Stimulated activated naive CD8-positive, alpha-beta T cell treated with anti-CD3 and anti-CD28 coated beads, Interleukin-15, Interleukin-2, amounts not matched to agents 100 U/mL and 50 U/mL, for 24 hours (primary cell): ENCODE measurements around the gene ALKBH5.
"Not testable (repeated sequence)": the region's sequence is repeated elsewhere in the genome, so short reads cannot be mapped to it uniquely, and the experiment has no call there.

Experiments
- ATAC-seq: fragments of 150-1000 bp; cut with Tn5 transposase; one replicate; pipeline ENCODE4 v1.10.0; 2021
- DNase-seq: peaks from one replicate; pipeline ENCODE4 v3.0.0; 2021

The ALKBH5 gene

GRCh38 chr17:18185832-18186626 lies 2.4 kb downstream of the ALKBH5 start:
- DNase-seq (no peak), ATAC-seq (no peak)

DNA sequence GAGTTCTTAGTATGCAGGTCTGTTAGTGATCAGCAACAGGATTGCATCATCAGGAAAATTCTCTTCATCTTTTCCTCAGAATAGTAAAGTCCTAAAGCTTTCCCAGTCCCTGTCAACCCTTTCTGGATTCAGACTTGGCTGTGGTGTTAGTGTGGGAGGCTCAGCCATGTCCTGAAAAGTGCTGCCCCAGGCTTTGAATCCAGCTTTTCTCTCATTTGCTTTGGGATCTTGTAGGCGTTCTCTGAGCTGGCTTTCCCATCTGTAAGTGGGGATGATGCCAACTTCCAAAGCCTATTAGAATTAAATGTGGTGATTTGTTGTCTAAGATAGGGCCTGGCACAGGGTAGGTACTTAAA lies 3.0 kb downstream of the ALKBH5 start:
- ATAC-seq (no peak), DNase-seq (no peak)

DNA sequence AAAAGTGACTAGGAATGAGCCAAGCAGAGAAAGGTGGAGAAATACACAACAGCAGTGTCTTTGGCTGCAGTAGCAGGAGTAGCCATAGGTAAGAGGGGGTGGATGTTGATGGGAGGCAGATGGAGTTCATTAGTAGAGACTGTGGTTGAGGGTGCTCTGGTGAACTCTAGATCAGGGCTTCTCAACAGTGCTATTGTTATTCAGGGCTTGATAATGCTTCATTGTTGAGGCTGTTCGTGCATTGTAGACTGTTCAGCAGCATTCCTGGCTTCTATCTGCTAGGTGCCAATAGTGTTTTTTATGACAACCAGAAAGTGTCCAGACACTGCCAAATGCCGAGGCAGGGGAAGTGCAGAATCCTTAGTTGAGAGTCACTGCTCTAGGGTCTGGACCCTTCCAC lies 3.6 kb downstream of the ALKBH5 start:
- ATAC-seq (no peak), DNase-seq (no peak)

DNA sequence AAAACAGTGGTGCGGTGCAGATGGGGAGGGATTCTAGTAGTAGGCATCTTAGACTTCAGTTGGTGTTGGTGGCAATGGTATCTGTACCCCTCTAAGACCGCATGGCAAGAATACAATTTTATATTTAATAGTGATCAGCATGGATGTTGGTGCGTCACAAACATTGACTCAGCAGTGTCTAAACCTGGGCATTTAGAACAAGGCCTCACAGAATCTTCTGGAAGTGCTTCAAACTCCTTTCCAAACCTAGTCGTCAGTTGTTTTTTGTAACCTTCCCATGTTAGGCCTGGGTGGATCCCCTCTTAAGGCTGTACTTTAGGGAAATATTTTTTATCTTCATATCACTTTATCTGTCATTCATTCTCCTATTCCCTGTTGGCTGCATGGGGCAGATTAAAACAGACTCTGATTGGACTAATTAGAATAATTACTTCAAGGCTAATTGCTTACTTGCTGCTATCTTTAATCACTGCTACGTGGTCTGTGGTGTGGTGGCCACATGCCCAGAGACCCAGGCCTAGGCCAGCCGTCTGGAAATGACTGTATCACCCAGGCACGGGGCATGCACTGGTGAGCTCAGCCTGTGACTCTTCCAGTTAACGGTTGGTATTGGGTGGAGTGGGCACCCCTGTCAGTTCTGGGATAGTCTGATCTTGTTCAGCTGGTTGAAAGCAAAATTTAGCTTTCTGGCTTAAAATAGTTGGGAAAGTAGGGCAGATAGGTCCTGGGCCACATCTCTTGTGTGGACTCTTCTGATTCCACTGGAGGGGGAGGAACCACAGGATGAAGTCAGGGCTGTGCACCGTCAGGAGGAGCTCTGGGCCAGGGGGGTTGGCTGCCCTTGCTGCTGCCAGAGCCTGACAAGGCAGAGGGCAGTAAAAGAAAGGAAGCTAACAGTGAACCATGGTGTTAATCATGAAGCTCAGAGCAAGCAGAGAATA lies 4.5 kb downstream of the ALKBH5 start:
- ATAC-seq: no peak
- peak; percentile 28 for DNase-seq

DNA sequence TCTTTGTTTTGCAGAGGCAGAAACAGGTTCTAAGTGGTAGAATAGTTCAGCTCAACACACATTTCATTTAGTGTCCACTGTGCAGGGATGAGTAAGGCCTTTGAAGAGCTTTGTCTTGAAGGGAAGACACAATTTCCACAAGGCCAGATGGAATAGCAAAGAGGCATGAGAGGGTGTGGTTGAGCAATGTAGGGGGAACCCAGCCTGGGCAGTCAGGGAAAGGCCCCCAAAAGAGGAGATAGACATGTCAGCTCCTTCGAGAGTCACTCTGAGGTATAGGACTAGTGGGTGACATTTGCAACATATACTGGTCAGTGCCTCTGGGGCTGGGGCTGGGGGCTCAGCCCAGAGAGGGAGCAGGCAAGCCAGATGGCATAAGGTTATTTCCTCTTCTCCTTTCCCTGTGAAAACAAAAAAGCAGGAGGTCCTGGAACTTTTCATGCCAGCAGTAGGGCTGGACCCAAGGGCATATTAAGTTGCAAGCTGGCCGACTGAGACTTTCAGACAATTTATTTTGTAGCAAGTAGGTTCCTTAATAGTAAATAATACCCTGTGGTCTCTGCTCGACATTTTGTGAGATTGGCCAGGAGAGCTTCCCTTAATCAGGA lies 7.1 kb downstream of the ALKBH5 start:
- no peak for DNase-seq
- no peak for ATAC-seq

GRCh38 chr17:18191236-18191667 lies 7.6 kb downstream of the ALKBH5 start:
- DNase-seq: no peak
- no peak for ATAC-seq

DNA sequence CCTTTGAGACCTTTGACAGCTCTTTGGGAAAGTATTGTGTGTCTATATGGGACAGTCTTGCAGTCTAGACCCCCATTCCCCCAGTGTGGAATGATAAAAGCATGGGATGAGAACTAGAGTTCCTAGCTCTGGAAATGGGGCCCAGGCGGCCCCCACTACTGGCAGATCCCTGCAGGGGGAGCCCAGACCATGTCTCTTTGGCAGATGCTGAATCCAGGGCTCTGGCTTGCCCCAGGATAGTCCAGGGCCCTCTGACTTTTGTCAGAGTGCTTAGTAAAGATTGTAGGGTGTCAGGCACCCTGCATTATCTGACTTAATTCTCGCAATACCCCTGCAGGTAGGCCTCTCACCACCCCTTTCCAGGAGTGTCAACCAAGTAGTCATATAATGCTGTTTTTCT lies 8.3 kb downstream of the ALKBH5 start:
- ATAC-seq: peak; percentile 52
- DNase-seq: no peak

GRCh38 chr17:18194394-18194793 lies 10.8 kb downstream of the ALKBH5 start:
- DNase-seq (no peak), ATAC-seq (no peak)

GRCh38 chr17:18194804-18195203 lies 11.2 kb downstream of the ALKBH5 start:
- DNase-seq (no peak), ATAC-seq (no peak)

DNA sequence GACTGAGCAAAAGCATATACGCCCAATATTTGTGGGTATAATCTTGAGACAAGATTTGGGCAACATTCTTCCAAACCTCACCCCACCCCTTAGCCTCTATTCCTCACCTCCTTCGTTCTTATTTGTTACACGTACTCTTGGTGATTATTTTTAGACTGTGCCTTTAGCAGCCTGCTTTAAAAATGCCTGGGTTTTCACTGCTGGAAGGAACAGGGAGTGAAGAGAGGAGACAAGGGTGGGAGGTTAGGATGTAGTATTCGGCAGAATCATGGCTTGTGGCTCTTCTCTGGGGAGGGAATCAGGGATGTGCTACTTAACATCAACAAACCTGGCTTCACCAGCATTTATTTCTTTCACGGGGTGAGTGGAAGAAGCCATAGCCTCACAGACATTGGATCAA lies 11.6 kb downstream of the ALKBH5 start:
- ATAC-seq (no peak), DNase-seq (no peak)

DNA sequence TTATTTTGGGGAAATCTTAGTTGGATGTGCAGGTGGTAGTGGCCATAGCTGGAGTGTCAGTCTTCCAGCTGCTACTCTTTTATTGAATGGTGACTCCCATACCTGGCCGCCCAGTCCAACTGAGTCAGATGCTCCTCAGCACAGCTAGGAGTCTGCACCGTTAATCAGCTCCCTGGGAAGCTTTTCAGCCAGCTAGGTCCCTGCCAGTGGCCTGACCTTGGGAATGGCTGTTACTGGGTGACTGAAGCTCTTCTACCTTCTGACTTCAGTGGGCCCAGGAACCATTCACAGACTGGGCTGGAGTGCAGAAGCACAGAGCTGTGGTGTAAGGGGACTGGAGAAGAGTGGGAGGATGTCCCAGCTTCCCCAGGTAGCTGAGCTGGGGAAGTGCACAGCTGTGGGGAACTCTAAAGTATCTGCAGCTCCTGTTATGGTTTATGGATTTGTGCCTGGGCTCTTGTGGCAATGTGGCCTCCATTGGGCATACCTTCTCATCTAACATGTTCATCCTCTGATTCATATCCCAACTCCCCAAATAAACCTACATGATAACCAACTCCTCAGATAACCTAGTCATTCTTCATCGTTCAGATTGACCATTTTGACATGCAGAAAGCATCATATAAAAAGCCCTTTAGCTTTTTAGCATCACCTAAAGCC lies 14.0 kb downstream of the ALKBH5 start:
- no peak for ATAC-seq
- DNase-seq: no peak

DNA sequence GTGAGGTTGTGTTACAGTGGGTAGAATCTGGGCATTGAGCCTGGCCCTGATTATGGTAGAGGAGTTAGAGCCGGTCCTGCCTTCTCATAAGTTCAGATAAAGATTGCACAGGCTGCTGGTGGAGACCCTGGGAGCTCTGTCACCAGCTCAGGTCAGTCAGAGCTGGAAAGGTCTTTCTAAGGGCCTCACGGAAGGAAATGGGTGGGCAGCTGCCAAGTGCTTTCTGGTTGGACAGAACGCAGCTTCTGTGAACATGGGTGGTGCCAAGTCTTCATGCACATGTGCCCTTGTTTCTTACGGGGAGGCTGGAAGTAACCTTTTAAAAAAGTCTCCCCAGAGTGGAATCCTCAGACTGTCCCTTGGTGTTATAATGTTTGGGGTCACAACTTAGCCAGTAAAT lies 14.9 kb downstream of the ALKBH5 start:
- ATAC-seq: no peak
- no peak for DNase-seq

DNA sequence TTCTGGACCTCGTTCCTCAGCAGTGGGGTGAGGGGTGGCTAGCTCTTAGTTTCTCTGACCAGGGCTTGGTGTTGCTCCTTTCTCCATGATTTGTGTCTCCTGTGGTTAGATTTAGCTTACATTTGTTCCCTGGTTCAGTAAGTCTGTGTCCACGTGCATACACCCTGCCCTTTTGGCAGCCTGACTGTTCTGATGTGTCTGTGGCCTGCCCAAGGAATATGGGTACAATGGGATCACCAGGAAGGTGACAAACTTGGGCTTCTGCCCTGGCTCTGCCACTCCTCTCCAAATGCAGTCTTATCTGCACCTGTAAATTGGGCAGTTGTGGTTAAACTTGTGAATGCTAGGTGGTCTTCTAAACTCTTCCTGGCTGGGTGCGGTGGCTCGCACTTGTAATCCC lies 17.5 kb downstream of the ALKBH5 start:
- no peak for DNase-seq
- ATAC-seq: no peak

GRCh38 chr17:18203308-18203707 lies 19.7 kb downstream of the ALKBH5 start:
- ATAC-seq: no peak
- no peak for DNase-seq

DNA sequence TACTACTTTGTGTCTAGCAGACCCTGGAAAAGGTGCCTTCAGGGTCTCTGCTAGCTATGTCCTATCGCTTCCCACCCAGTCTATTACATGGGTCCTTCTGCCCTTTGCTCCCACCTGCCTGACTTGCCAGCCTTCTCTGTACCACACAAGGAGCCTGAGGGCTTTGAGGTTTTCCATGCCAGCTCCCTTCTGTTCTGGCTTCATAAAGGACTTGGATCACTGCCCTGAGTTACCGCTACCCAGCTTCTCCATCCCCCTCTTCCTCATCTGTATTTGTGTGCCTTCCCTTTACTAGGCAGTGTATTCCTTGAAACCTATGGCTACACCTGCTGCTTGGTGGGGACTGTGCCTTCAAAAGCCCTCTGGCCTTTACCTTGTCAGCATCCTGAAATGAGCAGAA lies 22.2 kb downstream of the ALKBH5 start:
- DNase-seq: no peak
- no peak for ATAC-seq

DNA sequence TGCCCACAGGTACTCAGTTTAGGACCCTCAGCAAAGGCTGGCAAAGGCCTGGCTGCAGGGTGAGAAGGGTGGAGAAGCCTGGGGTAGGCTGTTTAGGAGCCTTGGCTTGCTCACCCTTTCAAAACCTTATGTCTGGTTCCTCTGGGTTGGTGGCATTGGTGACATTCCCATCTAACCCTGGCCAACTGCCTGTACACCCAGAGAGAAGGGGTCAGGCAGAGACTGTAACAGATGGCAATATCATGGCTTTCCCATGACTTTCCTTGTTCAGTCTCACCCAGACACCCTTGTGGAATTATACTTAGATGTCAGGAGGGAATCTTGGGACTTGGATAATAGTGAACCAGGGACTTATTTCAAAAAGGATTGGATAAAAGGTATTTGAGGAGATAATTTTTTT lies 23.3 kb downstream of the ALKBH5 start:
- no peak for ATAC-seq
- no peak for DNase-seq

DNA sequence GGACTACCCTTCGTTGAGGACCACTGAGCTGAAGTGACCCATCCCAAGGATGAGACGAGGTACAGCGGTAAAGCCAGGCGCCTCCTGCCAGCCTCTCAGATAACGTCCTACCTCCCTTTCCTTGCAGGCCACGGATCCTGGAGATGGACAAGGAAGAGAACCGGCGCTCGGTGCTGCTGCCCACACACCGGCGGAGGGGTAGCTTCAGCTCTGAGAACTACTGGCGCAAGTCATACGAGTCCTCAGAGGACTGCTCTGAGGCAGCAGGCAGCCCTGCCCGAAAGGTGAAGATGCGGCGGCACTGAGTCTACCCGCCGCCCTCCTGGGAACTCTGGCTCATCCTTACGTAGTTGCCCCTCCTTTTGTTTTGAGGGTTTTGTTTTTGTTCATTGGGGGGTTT lies 24.5 kb downstream of the ALKBH5 start:
- DNase-seq: no peak
- no peak for ATAC-seq

DNA sequence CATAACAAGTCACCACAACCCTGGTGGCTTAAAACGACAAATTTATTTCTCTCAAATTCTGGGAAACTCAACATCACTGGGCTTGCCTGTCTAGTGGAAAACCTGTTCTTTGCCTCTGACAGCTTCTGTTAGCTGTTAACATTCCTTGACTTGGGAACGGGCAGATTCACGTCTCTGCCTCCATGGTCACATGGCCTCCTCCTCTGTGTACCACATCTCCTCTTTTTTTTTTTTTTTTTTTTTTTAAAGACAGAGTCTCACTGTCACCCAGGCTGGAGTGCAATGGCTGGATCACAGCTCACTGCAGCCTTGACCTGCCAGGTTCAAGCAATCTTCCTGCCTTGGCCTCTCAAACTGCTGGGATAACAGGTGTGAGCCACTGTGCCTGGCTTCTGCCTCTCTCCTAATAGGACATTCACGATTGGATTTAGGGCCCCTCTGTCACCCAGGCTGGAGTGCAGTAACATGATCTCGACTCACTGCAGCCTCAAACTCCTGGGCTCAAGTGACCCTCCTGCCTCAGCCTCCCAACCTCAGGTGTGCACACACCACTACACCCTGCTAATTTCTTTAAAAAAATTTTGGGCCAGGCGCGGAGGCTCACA lies 30.1 kb downstream of the ALKBH5 start:
- no peak for ATAC-seq

DNA sequence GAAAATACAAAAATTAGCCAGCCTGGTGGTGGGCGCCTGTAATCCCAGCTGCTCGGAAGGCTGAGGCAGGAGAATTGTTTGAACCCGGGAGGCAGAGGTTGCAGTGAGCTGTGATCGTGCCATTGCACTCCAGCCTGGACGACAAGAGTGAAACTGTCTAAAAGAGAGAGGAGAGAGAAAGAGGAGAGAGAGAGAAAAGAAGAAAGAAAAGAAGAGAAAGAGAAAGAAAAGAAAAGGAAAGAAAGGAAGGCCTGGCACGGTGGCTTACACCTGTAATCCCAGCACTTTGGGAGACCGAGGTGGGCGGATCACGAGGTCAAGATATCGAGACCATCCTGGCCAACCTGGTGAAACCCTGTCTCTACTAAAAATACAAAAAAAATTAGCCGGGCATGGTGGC lies 33.3 kb downstream of the ALKBH5 start:
- DNase-seq, ATAC-seq: not testable (repeated sequence)

More for the DNA sequence above, 30.1 kb downstream of the ALKBH5 start:
- no peak for DNase-seq

GRCh38 chr17:18217412-18218015 lies 33.9 kb downstream of the ALKBH5 start:
- ATAC-seq (peak; percentile 81), DNase-seq (peak; percentile 82)

- DNase-seq (no peak), ATAC-seq (no peak)
Observed at GRCh38 chr17:18218756-18219415, 35.3 kb downstream of the ALKBH5 start.
